H9 (cell line): ENCODE data around the gene INVS. TPM values are rescaled to one million over a fixed set of nuclear protein-coding genes. Genes with fewer than 3 reads are reported as not detected.

Experiments used
- DNase-seq: peaks from one replicate; pipeline ENCODE4 v3.0.0-alpha.2; 2017
- H2AFZ ChIP-seq: one replicate; pipeline ENCODE4 v1.6.1; 2013; ENCODE audit warnings: mild to moderate bottlenecking, low read length, control low read depth, moderate library complexity
- H2AK5ac ChIP-seq: 2 replicates; pipeline ENCODE4 v1.6.1; 2013; ENCODE audit warnings: low read length, control low read depth, mixed read lengths; ENCODE audit not compliant: insufficient read length
- H2BK120ac ChIP-seq: one replicate; pipeline ENCODE4 v1.6.1; 2013; ENCODE audit warnings: low read depth, mild to moderate bottlenecking, low read length, control low read depth, inconsistent platforms; ENCODE audit not compliant: poor library complexity, severe bottlenecking
- H2BK12ac ChIP-seq: 2 replicates; pipeline ENCODE4 v1.6.1; 2013; ENCODE audit warnings: low read length, control low read depth, mixed read lengths, low read depth; ENCODE audit not compliant: insufficient read length
- H2BK15ac ChIP-seq: 2 replicates; pipeline ENCODE4 v1.6.1; 2013; ENCODE audit warnings: low read depth, low read length, control low read depth
- H2BK20ac ChIP-seq: one replicate; pipeline ENCODE4 v1.6.1; 2013; ENCODE audit warnings: low read depth, mild to moderate bottlenecking, low read length, control low read depth, inconsistent platforms; ENCODE audit not compliant: poor library complexity, severe bottlenecking
- H2BK5ac ChIP-seq: 2 replicates; pipeline ENCODE4 v1.6.1; 2013; ENCODE audit warnings: low read length, control low read depth, mixed read lengths; ENCODE audit not compliant: insufficient read length
- H3K14ac ChIP-seq: 2 replicates; pipeline ENCODE4 v1.6.1; 2013; ENCODE audit warnings: low read length, control low read depth; ENCODE audit not compliant: insufficient read depth
- H3K18ac ChIP-seq: 2 replicates; pipeline ENCODE4 v1.6.1; 2013; ENCODE audit warnings: low read depth, mild to moderate bottlenecking, mixed read lengths, low read length, control low read depth; ENCODE audit not compliant: insufficient read length
- H3K23ac ChIP-seq: 2 replicates; pipeline ENCODE4 v1.6.1; 2013; ENCODE audit warnings: low read length, control low read depth, mixed read lengths, low read depth; ENCODE audit not compliant: insufficient read length
- H3K23me2 ChIP-seq: 2 replicates; pipeline ENCODE4 v1.6.1; 2013; ENCODE audit warnings: low read depth, mild to moderate bottlenecking, mixed read lengths, low read length, control low read depth; ENCODE audit not compliant: insufficient read length, poor library complexity, severe bottlenecking
- H3K27ac ChIP-seq: 2 replicates; pipeline ENCODE4 v1.5.1; 2013; ENCODE audit warnings: low read length, control low read depth, mixed read lengths, low read depth; ENCODE audit not compliant: insufficient read length
- H3K27me3 ChIP-seq: 2 replicates; pipeline ENCODE4 v1.6.1; 2013; ENCODE audit warnings: low read length, control low read depth, inconsistent platforms; ENCODE audit not compliant: insufficient read depth
- H3K4ac ChIP-seq: 2 replicates; pipeline ENCODE4 v1.6.1; 2013; ENCODE audit warnings: low read depth, mild to moderate bottlenecking, control low read depth, inconsistent platforms, low read length, moderate library complexity
- H3K4me1 ChIP-seq: 2 replicates; pipeline ENCODE4 v1.6.1; 2013; ENCODE audit warnings: low read length, control low read depth, inconsistent platforms; ENCODE audit not compliant: insufficient read depth
- H3K4me2 ChIP-seq: 2 replicates; pipeline ENCODE4 v1.6.1; 2013; ENCODE audit warnings: low read length, control low read depth, mixed read lengths; ENCODE audit not compliant: insufficient read length, insufficient read depth
- H3K56ac ChIP-seq: 2 replicates; pipeline ENCODE4 v1.6.1; 2013; ENCODE audit warnings: low read depth, mild to moderate bottlenecking, mixed read lengths, low read length, control low read depth; ENCODE audit not compliant: insufficient read length
- H3K79me1 ChIP-seq: 2 replicates; pipeline ENCODE4 v1.6.1; 2013; ENCODE audit warnings: low read depth, mild to moderate bottlenecking, moderate library complexity, low read length, control low read depth, inconsistent platforms; ENCODE audit not compliant: insufficient read depth, poor library complexity, severe bottlenecking
- H3K79me2 ChIP-seq: 2 replicates; pipeline ENCODE4 v1.6.1; 2013; ENCODE audit warnings: low read length, control low read depth, inconsistent platforms; ENCODE audit not compliant: insufficient read depth
- H3K9ac ChIP-seq: 2 replicates; pipeline ENCODE4 v1.6.1; 2013; ENCODE audit warnings: low read length, control low read depth, mixed read lengths; ENCODE audit not compliant: insufficient read length; ENCODE audit errors: extremely low read depth
- H3K9me3 ChIP-seq: one replicate; pipeline ENCODE4 v1.6.1; 2013; ENCODE audit warnings: low read depth, low read length, inconsistent platforms; ENCODE audit not compliant: control insufficient read depth
- H3T11ph ChIP-seq: one replicate; pipeline ENCODE4 v1.6.1; 2013; ENCODE audit warnings: mild to moderate bottlenecking, low read length, control low read depth, inconsistent platforms
- H4K20me1 ChIP-seq: one replicate; pipeline ENCODE4 v1.6.1; 2013; ENCODE audit not compliant: control insufficient read depth, insufficient read length, insufficient read depth
- H4K5ac ChIP-seq: 2 replicates; pipeline ENCODE4 v1.6.1; 2013; ENCODE audit warnings: low read depth, mild to moderate bottlenecking, mixed read lengths, low read length, control low read depth; ENCODE audit not compliant: insufficient read length
- H4K8ac ChIP-seq: replicated peaks from 2 replicates; pipeline ENCODE4 v1.6.1; 2013; ENCODE audit warnings: low read length, control low read depth, mixed read lengths, low read depth; ENCODE audit not compliant: insufficient read length
- H4K91ac ChIP-seq: 2 replicates; pipeline ENCODE4 v1.6.1; 2013; ENCODE audit warnings: low read depth, mild to moderate bottlenecking, moderate library complexity, mixed read lengths, low read length, control low read depth; ENCODE audit not compliant: insufficient read length
- H3K27ac Mint-ChIP-seq, 3 experiments: 2 replicates in 2 of 3; 3 replicates in 1 of 3; pipeline ENCODE4 v1.8.0; 2020 to 2021; ENCODE audit warnings: mixed read lengths in 3 of 3, mild to moderate bottlenecking in 1 of 3, moderate library complexity in 1 of 3
- H3K27me3 Mint-ChIP-seq: 2 replicates; pipeline ENCODE4 v1.8.0; 2021; ENCODE audit warnings: low read depth, mild to moderate bottlenecking, moderate library complexity, mixed read lengths
- H3K36me3 Mint-ChIP-seq, 3 experiments: 2 replicates in 2 of 3; 3 replicates in 1 of 3; pipeline ENCODE4 v1.8.0; 2020 to 2021; ENCODE audit warnings: low read depth in 3 of 3, mixed read lengths in 3 of 3; ENCODE audit not compliant: insufficient read depth in 1 of 3
- H3K4me1 Mint-ChIP-seq, 2 experiments: 2 replicates each; pipeline ENCODE4 v1.8.0; 2020; ENCODE audit warnings: mixed read lengths in 2 of 2
- H3K4me3 Mint-ChIP-seq, 2 experiments: 2 replicates in 1 of 2; 3 replicates in 1 of 2; pipeline ENCODE4 v1.8.0; 2020 to 2021; ENCODE audit warnings: mild to moderate bottlenecking in 2 of 2, mixed read lengths in 2 of 2, moderate library complexity in 1 of 2
- H3K9me3 Mint-ChIP-seq, 2 experiments: 2 replicates in 1 of 2; 3 replicates in 1 of 2; pipeline ENCODE4 v1.8.0; 2020; ENCODE audit warnings: mild to moderate bottlenecking in 2 of 2, mixed read lengths in 2 of 2, moderate library complexity in 1 of 2
- WGBS: extraction: QIAGEN DNeasy Blood & Tissue Kit; methylation state at CpG from one replicate; pipeline ENCODE4 v1.1.7; 2013; ENCODE audit warnings: missing lambda C conversion rate, low lambda C conversion rate, mixed read lengths; ENCODE audit not compliant: insufficient read length; ENCODE audit errors: extremely low coverage; 5-methylcytosine and 5-hydroxymethylcytosine counted together
- total RNA-seq: library from RNA; stranded (reverse); gene quantifications from 2 replicates; pipeline ENCODE4 v1.2.1, GENCODE V29; 2021
- TF ChIP-seq, protein P1 (sequence below): fragments of 200-600 bp; sonication (generic); conservative IDR thresholded peaks from 3 replicates; pipeline ENCODE4 v1.8.0; 2021; ENCODE audit warnings: antibody characterized with exemption, mild to moderate bottlenecking

INVS gene
- total RNA-seq, 1 experiment from 2014 or later = 7.5 TPM

DNA sequence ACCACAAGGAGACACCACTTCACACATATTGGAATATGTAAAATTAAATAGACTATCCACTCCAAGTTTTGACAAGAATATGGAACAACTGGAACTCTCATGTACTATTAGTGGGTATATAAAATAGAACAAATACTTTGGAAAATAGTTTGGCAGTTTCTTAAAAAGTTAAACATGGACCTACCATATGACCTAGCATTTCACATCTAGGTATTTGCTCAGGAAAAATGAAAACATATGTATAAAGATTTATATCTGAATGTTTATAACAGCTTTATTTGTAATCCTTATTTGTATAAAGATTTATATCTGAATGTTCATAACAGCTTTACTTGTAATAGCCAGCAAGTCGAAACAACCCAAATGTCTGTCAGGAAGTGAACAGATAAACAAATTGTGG is 49.5 kb upstream of the INVS start:
- Histone ChIP-seq H3K4ac (no peak overlapping the region), H3K27me3 (no peaks in the 10 kb centered on the region), H2BK15ac (no peak overlapping the region), H2BK12ac (no peak overlapping the region), H4K20me1 (no peaks in the 10 kb centered on the region), H3K79me2 (no peaks in the 10 kb centered on the region), H3K4me1 (no peaks in the 10 kb centered on the region), H3K18ac (no peak overlapping the region), H3K9ac (no peak overlapping the region), H3K79me1 (no peaks in the 10 kb centered on the region), H3K4me2 (no peak overlapping the region), H3K56ac (no peak overlapping the region), H2BK20ac (no peak overlapping the region), H3T11ph (no peak overlapping the region), H3K27ac (no peak overlapping the region), H4K91ac (no peak overlapping the region), H3K23me2 (no peaks in the 10 kb centered on the region), H4K5ac (no peak overlapping the region), H2BK120ac (no peak overlapping the region), H3K9me3 (no peaks in the 10 kb centered on the region), H3K23ac (no peak overlapping the region), H2AFZ (no peak overlapping the region), H3K14ac (no peak overlapping the region), H4K8ac (no peak overlapping the region), H2BK5ac (no peak overlapping the region), H2AK5ac (no peak overlapping the region)
- TF ChIP-seq, protein P1, sequence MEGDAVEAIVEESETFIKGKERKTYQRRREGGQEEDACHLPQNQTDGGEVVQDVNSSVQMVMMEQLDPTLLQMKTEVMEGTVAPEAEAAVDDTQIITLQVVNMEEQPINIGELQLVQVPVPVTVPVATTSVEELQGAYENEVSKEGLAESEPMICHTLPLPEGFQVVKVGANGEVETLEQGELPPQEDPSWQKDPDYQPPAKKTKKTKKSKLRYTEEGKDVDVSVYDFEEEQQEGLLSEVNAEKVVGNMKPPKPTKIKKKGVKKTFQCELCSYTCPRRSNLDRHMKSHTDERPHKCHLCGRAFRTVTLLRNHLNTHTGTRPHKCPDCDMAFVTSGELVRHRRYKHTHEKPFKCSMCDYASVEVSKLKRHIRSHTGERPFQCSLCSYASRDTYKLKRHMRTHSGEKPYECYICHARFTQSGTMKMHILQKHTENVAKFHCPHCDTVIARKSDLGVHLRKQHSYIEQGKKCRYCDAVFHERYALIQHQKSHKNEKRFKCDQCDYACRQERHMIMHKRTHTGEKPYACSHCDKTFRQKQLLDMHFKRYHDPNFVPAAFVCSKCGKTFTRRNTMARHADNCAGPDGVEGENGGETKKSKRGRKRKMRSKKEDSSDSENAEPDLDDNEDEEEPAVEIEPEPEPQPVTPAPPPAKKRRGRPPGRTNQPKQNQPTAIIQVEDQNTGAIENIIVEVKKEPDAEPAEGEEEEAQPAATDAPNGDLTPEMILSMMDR = no peak
- Mint-ChIP-seq H3K36me3 (peaks cover 3 to 5% (median 4%) of the 10 kb centered on the region in 3 experiments; a peak in 5 of 7 replicates), H3K4me1 (no peaks in the 10 kb centered on the region), H3K27ac (no peak overlapping the region), H3K27me3 (no peaks in the 10 kb centered on the region), H3K4me3 (no peak overlapping the region), H3K9me3 (no peaks in the 10 kb centered on the region)
- WGBS = no CpG with 5 or more reads among the region's 1 CpG
- DNase-seq = no peak
